Vagina (tissue), 2 donors: Measurements from ENCODE around the gene TMEM95. TPM values are rescaled to one million over a fixed set of nuclear protein-coding genes. Genes with fewer than 3 reads are reported as not detected.
A peak's percentile ranks its signal among the peaks of the same experiment; 100 is the strongest.

Source experiments
- DNase-seq, 2 donors: peaks; one replicate each; pipeline ENCODE4 v3.0.0-alpha.2; 2017; ENCODE audit errors: extremely low spot score in 2 of 2
- H3K27ac ChIP-seq: fragments of 200-600 bp; sonication (generic); one replicate; pipeline ENCODE4 v1.5.1; 2019
- H3K27me3 ChIP-seq: fragments of 200-600 bp; sonication (generic); one replicate; pipeline ENCODE4 v1.5.1; 2019
- H3K36me3 ChIP-seq, 2 donors: fragments of 200-600 bp; sonication (generic); one replicate each; pipeline ENCODE4 v1.5.1; 2017 to 2019
- H3K4me1 ChIP-seq: fragments of 200-600 bp; sonication (generic); one replicate; pipeline ENCODE4 v1.5.1; 2019
- H3K4me3 ChIP-seq, 2 donors: fragments of 200-600 bp; sonication (generic); 1 replicate in 1 of 2; 2 replicates in 1 of 2; pipeline ENCODE4 v1.5.1; 2016 to 2019
- H3K9me3 ChIP-seq: fragments of 200-600 bp; sonication (generic); one replicate; pipeline ENCODE4 v1.5.1; 2019
- POLR2A ChIP-seq, 2 donors: fragments of 450-650 bp; IDR thresholded peaks; one replicate each; pipeline ENCODE4 v1.6.1; 2017; ENCODE audit warnings: antibody characterized with exemption in 2 of 2, mild to moderate bottlenecking in 2 of 2, moderate library complexity in 2 of 2
- POLR2AphosphoS5 ChIP-seq, 2 donors: sonication (generic); formaldehyde crosslinking; IDR thresholded peaks; one replicate each; pipeline ENCODE4 v1.9.0; 2017; ENCODE audit warnings: antibody characterized with exemption in 2 of 2, mild to moderate bottlenecking in 2 of 2, low read depth in 1 of 2; ENCODE audit not compliant: insufficient read depth in 1 of 2
- intact Hi-C: fragments of 100-400 bp; cut with DNase I; formaldehyde crosslinking; loops from one replicate; pipeline ENCODE4 v1.15.1; 2023
- total RNA-seq: library from RNA; depleted of rRNA; stranded (reverse); fragments of >200 nt; gene quantifications from one replicate; pipeline ENCODE4 v1.2.3, GENCODE V29; 2016
- TF ChIP-seq, protein P1 (sequence below), 3 experiments: fragments of 450-650 bp in 2 of 3; fragments of 200-600 bp in 1 of 3; sonication (generic) in 1 of 3; IDR thresholded peaks; one replicate each; pipeline ENCODE4 v1.5.1; 2017 to 2019; ENCODE audit warnings: antibody characterized with exemption in 3 of 3, mild to moderate bottlenecking in 2 of 3, moderate library complexity in 2 of 3

The TMEM95 gene
- total RNA-seq, 1 donor from 2014 or later: not detected

GRCh38 chr17:7369825-7370224 lies 14.9 kb downstream of the TMEM95 start:
- TF ChIP-seq, protein P1, sequence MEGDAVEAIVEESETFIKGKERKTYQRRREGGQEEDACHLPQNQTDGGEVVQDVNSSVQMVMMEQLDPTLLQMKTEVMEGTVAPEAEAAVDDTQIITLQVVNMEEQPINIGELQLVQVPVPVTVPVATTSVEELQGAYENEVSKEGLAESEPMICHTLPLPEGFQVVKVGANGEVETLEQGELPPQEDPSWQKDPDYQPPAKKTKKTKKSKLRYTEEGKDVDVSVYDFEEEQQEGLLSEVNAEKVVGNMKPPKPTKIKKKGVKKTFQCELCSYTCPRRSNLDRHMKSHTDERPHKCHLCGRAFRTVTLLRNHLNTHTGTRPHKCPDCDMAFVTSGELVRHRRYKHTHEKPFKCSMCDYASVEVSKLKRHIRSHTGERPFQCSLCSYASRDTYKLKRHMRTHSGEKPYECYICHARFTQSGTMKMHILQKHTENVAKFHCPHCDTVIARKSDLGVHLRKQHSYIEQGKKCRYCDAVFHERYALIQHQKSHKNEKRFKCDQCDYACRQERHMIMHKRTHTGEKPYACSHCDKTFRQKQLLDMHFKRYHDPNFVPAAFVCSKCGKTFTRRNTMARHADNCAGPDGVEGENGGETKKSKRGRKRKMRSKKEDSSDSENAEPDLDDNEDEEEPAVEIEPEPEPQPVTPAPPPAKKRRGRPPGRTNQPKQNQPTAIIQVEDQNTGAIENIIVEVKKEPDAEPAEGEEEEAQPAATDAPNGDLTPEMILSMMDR (IDR thresholded peaks at IDR 0.05): no peak
- no peak for TF ChIP-seq POLR2A (IDR thresholded peaks at IDR 0.05)
- no peak for DNase-seq
- Histone ChIP-seq H3K27ac (no peak overlapping the region), H3K36me3 (no peaks in the 10 kb centered on the region), H3K9me3 (no peaks in the 10 kb centered on the region), H3K27me3 (no peaks in the 10 kb centered on the region), H3K4me3 (no peak overlapping the region), H3K4me1 (no peaks in the 10 kb centered on the region)
- intact Hi-C loops: no loop called here

DNA sequence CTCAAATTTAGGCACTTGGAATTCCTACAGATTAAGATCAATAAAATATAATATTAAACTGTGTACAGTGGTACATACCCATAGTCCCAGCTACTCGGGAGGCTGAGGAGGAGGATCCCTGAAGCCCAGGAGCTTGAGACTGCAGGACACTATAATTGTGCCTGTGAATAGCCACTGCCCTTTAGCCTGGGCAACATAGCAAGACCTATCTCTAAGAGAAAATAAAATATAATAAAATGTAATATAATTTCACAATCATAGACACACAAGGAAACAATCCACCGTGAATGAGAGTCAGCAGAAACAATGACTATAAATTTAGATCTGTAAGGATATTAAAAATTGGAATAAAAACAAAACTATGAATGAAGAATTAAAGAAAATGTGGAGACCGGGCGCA lies 15.9 kb downstream of the TMEM95 start:
- DNase-seq: no peak
- Histone ChIP-seq H3K27ac (no peak overlapping the region), H3K4me3 (no peak overlapping the region), H3K36me3 (no peaks in the 10 kb centered on the region), H3K9me3 (no peaks in the 10 kb centered on the region), H3K27me3 (no peaks in the 10 kb centered on the region), H3K4me1 (no peaks in the 10 kb centered on the region)
- TF ChIP-seq POLR2A (IDR thresholded peaks at IDR 0.05) (no peak), POLR2AphosphoS5 (IDR thresholded peaks at IDR 0.05; ENCODE audit: insufficient read depth in 1 of 2, low read depth in 1 of 2) (no peak)
- TF ChIP-seq, protein P1 (IDR thresholded peaks at IDR 0.05): no peak
- intact Hi-C loops: no loop called here

GRCh38 chr17:7374353-7374752 lies 19.4 kb downstream of the TMEM95 start:
- no peaks in the 10 kb centered on the region for H3K27me3 ChIP-seq
- no peaks in the 10 kb centered on the region for H3K9me3 ChIP-seq
- H3K36me3 ChIP-seq: no peaks in the 10 kb centered on the region
- no peak for DNase-seq
- TF ChIP-seq POLR2A (IDR thresholded peaks at IDR 0.05) (no peak), POLR2AphosphoS5 (IDR thresholded peaks at IDR 0.05; ENCODE audit: insufficient read depth in 1 of 2, low read depth in 1 of 2) (no peak)
- TF ChIP-seq, protein P1 (IDR thresholded peaks at IDR 0.05): no peak
- H3K4me1 ChIP-seq: no peaks in the 10 kb centered on the region
- H3K27ac ChIP-seq: no peak overlapping the region
- H3K4me3 ChIP-seq: no peak overlapping the region
- intact Hi-C loops: no loop called here

GRCh38 chr17:7379134-7379533 lies 24.2 kb downstream of the TMEM95 start:
- TF ChIP-seq POLR2A (IDR thresholded peaks at IDR 0.05): no peak
- DNase-seq: no peak
- H3K27me3 ChIP-seq: no peaks in the 10 kb centered on the region
- H3K27ac ChIP-seq: no peak overlapping the region
- H3K4me3 ChIP-seq: no peak overlapping the region
- peaks cover 32% of the 10 kb centered on the region for H3K4me1 ChIP-seq
- H3K9me3 ChIP-seq: no peaks in the 10 kb centered on the region
- H3K36me3 ChIP-seq: no peaks in the 10 kb centered on the region
- intact Hi-C loops: no loop called here

- intact Hi-C loops: no loop called here
- Histone ChIP-seq H3K4me1 (peaks cover 39% of the 10 kb centered on the region), H3K36me3 (no peaks in the 10 kb centered on the region), H3K4me3 (peak overlapping the region; percentile 57 to 61), H3K27ac (peak overlapping the region; percentile 59), H3K27me3 (no peaks in the 10 kb centered on the region), H3K9me3 (no peaks in the 10 kb centered on the region)
- TF ChIP-seq POLR2AphosphoS5 (IDR thresholded peaks at IDR 0.05; ENCODE audit: insufficient read depth in 1 of 2, low read depth in 1 of 2) (no peak), POLR2A (IDR thresholded peaks at IDR 0.05) (no peak)
- TF ChIP-seq, protein P1 (IDR thresholded peaks at IDR 0.05): no peak
- no peak for DNase-seq
Observed at GRCh38 chr17:7380321-7380720, 25.4 kb downstream of the TMEM95 start.
